HT1080 (cell line): ENCODE data around the gene DEFB125. TPM values are rescaled to one million over a fixed set of nuclear protein-coding genes. Genes with fewer than 3 reads are reported as not detected.
"Not testable (repeated sequence)": the region's sequence is repeated elsewhere in the genome, so short reads cannot be mapped to it uniquely, and the experiment has no call there.

ENCODE experiments used
- DNase-seq: peaks from one replicate; pipeline ENCODE4 v3.0.0-alpha.2; 2015; ENCODE audit warnings: low read depth
- polyA plus RNA-seq, 2 experiments: library from polyadenylated mRNA; depleted of rRNA; stranded (reverse); fragments of >200 nt; gene quantifications; 2 replicates each; pipeline ENCODE4 v1.2.3, GENCODE V29; 2015
- total RNA-seq: library from RNA; depleted of rRNA; stranded (reverse); fragments of >200 nt; shearing (Covaris generic); gene quantifications from 2 replicates; pipeline ENCODE4 v1.2.3, GENCODE V29; 2014; rRNA removed

The DEFB125 gene
- not detected in 2 replicates for total RNA-seq
- polyA plus RNA-seq (2015; cell fraction: cytosol; rRNA removed), result not detected in 2 replicates
- not detected in 2 replicates for polyA plus RNA-seq (2015; cell fraction: nucleus; rRNA removed)

GRCh38 chr20:87401-87800 lies at the start of gene DEFB125:
TSS of gene DEFB125 (plus strand) at chr20:87672. CDS start at chr20:87710, 38 bp downstream.
- DNase-seq, result no peak

GRCh38 chr20:60035-60918 lies 27.2 kb upstream of the DEFB125 start:
- DNase-seq, result no peak

- no peak for DNase-seq
Observed at GRCh38 chr20:61230-61629, 26.2 kb upstream of the DEFB125 start.

- peak; percentile 11 for DNase-seq
Observed at GRCh38 chr20:61757-62156, 25.7 kb upstream of the DEFB125 start.

GRCh38 chr20:62487-62886 lies 25.0 kb upstream of the DEFB125 start:
- no peak for DNase-seq

GRCh38 chr20:64026-64603 lies 23.4 kb upstream of the DEFB125 start:
- DNase-seq, result no peak

GRCh38 chr20:64766-65322 lies 22.6 kb upstream of the DEFB125 start:
- DNase-seq, result no peak

GRCh38 chr20:77231-77630 lies 10.2 kb upstream of the DEFB125 start:
- DNase-seq, result no peak

GRCh38 chr20:78338-78737 lies 9.1 kb upstream of the DEFB125 start:
- no peak for DNase-seq

- no peak for DNase-seq
Observed at GRCh38 chr20:79565-79964, 7.9 kb upstream of the DEFB125 start.

- DNase-seq, result no peak
Observed at GRCh38 chr20:90651-91050, 3.2 kb downstream of the DEFB125 start.

GRCh38 chr20:93641-94040 lies 6.2 kb downstream of the DEFB125 start:
- DNase-seq, result no peak

- no peak for DNase-seq
Observed at GRCh38 chr20:95215-95614, 7.7 kb downstream of the DEFB125 start.

- DNase-seq, result not testable (repeated sequence)
Observed at GRCh38 chr20:97691-98090, 10.2 kb downstream of the DEFB125 start.

GRCh38 chr20:101975-102374 lies 14.5 kb downstream of the DEFB125 start:
- DNase-seq, result no peak

- DNase-seq, result no peak
Observed at GRCh38 chr20:103456-103855, 16.0 kb downstream of the DEFB125 start.

- no peak for DNase-seq
Observed at GRCh38 chr20:112396-112795, 24.9 kb downstream of the DEFB125 start.

- no peak for DNase-seq
Observed at GRCh38 chr20:117518-117917, 30.0 kb downstream of the DEFB125 start.

GRCh38 chr20:129786-130323 lies 42.4 kb downstream of the DEFB125 start:
- not testable (repeated sequence) for DNase-seq

- DNase-seq, result peak; percentile 49
Observed at GRCh38 chr20:137668-138490, 50.4 kb downstream of the DEFB125 start.

- no peak for DNase-seq
Observed at GRCh38 chr20:142290-142689, 54.8 kb downstream of the DEFB125 start, which contains the start of gene DEFB126. TSS of gene DEFB126 (plus strand) at chr20:142590. CDS start at chr20:142629, 39 bp downstream.
